Left forelimb (tissue), 1 donor: Measurements from ENCODE around the gene KRT5.
"Not testable (repeated sequence)": the region's sequence is repeated elsewhere in the genome, so short reads cannot be mapped to it uniquely, and the experiment has no call there.

Experiments
- DNase-seq: peaks from one replicate; pipeline ENCODE4 v3.0.0-alpha.2; 2018; ENCODE audit warnings: low spot score

Gene KRT5

DNA sequence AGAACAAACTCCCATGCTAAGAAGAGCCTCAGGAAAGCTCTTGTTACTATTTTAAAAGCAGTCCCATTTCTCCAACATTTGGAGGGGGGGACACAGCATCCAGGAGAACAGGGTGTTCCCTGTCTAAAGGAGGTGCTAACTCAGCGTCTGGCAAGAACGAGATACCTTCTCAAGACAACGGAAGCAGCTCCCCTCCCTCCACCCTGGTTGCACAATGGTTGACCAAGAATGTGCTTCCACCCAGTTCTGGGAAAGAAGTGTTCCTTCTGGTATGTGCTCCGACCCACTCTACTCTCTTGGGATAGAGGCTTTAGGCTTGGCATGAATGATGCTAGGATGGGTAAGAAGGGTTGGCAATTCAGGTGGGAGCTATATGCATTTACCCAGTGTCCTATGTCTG lies 25.7 kb downstream of the KRT5 start:
- DNase-seq: no peak

DNA sequence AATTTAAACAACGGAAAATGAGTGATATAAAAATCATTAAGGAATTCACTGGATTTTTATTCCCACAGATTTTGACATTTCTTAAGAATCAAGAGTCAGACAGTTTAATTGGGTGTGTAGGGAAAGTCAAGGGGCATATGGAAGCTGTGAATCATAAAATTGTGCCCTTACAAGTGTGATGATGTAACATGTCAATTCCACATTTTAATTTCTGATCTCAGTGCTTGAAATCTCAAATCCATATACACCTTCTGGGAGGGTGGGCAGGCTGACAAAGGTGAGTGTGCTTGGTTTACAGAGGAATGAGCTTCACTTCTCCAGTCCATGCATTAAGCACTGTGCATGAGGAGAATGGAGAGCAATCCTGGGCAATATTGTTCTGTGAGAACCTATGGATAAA lies 26.1 kb downstream of the KRT5 start:
- no peak for DNase-seq

DNA sequence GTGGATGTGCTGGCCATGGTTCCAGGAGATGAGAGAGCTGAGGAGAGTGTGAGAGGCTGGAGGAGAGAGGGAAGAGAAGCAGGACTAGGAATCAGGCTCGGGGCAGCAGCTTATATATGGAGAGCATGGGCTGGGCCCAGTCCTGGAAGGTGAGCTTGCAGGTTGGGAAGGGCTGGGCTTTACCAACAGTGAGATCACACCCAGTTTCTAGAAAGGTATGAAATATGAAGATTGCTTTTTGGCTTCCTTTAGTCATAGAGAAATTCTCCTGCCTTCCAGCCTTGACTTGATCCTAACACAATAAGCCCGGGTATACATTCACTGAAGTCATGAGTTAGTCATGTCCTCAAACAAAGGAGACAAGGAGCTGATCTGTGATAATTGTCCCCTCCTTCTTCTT lies 27.0 kb downstream of the KRT5 start, which contains the start of gene KRT6A:
TSS of gene KRT6A (minus strand) at position 86 of the 400 bp plus-strand sequence. CDS start at position 17, 69 bp downstream.
- no peak for DNase-seq

DNA sequence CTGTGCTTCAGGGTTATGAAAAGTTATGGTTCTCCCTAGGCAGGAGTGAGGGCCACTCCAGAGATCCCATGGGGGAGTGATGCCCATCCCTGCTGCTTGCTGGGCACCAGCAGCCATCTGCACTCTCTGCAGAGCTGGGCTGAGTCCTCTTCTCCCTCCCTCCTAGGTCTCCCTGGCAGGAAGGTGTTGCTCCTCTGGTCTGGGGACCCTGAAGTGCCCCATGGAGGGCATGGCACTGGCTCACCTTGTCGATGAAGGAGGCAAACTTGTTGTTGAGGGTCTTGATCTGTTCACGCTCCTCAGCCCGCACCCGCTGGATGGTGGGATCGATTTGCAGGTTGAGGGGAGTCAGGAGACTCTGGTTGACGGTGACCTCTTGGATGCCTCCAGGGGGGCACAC lies 27.8 kb downstream of the KRT5 start:
- not testable (repeated sequence) for DNase-seq

DNA sequence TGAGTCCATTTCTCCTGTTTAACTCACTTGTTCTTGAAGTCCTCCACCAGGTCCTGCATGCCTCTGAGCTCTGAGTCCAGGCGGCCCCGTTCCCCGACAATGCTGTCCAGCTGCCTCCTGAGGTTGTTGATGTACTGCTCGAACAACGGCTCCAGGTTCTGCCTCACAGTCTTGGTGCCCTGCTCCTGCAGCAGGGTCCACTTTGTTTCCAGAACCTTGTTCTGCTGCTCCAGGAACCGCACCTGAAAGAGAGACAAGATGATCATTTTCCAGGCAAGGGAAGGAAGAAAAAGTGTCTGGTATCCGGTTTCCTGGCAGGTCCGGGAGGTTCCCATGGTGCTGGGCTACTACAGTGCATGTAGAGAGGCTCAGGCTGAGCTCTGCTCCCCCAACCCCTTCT lies 28.7 kb downstream of the KRT5 start:
- DNase-seq: not testable (repeated sequence)

DNA sequence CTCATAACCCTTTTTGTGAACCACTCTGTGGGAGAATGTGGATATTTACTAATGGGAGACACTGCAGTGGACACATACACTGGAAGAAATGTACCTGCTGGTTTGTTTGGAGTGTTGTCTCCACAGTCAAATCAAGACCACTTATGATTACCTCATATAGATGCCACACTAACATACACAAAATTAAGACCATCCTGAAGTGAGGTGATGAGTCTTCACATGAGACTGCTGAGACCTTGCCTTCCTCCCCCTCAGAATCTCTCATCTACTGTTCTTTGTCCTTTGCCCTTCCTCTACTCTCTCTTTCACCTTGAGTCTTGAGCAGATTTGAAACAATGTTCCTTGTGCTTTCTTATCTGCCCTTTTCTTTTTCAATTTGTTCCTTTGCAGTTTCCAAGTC lies 31.5 kb downstream of the KRT5 start:
- DNase-seq: no peak

DNA sequence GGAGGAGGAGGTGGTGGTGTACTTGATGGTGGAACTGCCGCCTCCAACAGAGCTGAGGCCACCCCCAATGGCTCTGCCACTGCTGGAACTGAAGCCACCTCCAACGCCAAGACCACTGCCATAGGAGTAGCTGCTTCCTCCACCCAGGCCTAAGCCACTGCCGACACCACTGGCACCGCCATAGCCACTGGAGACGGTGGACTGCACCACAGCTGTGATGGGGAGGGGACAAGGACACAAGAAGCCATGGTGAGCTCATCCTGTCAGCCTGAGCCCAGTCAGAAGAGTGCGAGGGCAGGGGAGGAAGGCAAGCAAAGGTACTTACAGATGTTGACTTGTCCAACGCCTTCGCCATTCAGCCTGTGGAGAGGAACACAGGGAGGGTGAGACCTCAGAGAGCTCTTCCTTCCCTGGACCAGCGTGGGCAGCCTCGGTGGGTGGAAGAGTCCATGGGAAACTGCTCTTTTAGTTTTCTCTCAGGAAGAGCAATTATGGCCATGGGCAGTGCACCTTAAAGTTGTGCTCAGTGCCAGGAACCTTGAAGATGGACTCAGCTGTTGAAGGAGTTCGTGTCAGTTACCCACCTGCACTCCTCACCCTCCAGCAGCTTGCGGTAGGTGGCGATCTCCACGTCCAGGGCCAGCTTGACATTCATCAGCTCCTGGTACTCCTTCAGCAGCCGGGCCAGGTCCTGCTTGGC lies 32.3 kb downstream of the KRT5 start:
- DNase-seq: not testable (repeated sequence)

DNA sequence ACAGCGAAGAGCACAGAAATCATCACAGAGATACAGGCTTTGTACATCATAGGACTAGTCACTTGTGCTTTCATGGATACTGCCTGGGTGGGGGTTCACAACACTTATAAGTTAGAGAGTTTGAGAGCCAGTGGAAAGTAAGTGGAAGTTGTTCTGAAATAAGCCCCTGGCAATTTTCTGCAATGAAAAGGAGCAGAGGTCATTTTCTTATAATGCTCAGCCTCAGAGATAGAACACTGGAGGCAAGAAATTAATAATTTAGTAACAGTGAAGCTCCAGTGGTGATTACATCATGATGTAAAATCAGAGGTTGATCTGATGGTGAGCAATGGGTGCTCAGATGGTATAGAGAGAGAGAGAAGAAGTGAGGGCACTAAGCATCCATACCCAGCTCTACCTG lies 33.0 kb downstream of the KRT5 start:
- no peak for DNase-seq

DNA sequence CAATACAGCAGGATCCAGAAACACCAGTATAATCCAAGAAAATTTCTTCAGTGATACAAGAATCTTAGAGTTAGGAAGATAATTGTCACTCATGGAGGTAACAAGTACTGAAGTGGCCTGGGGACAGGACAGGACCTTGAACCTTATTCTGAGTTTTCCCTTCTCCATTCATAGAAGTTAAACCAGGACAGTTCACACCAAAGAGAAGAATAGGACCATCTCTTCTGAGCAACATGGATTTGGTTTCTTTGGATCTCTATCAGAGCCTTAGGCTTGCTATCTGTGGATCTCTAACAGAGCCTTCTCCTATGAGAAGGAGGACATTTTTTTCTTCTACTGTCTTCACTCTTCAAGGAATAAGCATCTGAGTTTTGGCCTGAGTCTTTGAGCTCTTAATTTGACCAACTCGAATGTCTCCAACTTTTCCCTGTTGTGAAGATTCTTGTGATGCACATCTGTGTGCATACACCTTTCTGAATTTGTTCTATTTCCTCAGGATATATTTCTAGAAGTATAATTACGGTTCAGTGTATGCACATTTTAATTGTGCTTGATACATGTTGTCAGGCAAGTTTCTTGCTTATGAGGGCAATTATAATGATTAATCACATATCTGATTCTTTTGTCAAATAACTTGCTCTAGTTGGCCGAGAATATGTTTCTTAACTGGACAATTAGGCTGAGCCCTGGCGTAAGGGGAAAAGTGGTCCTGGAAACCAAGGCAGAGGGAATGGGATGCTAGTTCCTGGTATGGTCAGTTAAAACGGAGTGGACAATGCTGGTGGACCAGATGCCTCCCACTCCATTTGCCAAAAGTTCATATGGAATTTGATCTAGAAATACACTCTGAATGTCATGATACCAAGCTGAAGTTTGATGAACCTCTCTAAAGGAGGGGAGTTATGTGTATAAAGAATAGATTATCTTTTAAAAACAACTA lies 33.8 kb downstream of the KRT5 start:
- DNase-seq: no peak

DNA sequence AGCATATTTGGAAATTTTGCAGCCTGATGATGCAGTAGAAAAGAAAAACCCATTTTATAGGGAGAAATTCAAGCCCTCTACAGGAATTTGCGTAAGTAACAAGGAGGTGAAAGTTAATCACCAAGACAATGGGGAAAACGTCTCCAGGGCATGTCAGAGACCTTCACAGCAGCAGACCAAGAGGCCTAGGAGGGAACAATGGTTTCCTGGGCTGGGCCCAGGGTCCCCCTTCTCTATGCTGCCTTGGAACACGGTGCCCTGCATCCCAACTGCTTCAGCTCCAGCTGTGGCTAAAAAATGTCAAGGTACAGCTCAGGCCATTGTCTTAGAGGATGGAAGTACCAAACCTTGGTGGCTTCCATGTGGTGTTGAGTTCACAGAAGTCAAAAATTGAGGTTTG lies 40.1 kb downstream of the KRT5 start:
- no peak for DNase-seq

DNA sequence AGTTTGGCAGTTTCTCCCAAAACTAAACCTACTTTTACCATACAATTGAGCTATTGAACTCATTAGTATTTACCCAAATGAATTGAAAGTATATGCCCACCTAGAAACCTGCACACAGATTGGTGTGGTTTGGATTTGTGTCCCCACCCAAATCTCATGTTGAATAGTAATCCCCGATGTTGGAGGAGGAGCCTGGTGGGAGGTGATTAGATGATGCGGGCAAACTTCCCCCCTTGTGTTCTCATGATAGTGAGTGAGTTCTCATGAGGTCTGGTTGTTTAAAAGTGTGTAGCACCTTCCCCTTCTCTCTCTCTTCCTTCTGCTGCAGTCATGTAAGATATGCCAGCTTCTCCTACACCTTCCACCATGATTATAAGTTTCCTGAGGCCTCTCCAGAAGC lies 42.5 kb downstream of the KRT5 start:
- DNase-seq: no peak

DNA sequence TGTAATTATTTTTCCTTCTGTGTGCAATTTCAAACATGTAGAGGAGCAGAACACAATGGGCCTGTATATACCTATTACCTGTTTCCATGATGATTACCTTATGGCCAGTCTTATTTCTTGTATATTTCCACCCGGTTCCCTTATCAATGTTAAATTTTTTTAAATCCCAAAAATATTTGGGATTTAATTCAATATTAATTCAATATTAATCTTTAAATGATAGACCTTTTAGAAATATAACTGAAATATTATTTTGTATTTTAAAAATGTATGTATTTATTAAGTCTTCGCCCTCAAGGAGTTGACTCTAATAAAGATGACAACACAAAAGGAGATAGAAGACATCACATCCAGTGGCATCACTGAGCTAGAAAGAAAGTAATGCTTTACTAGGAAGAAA lies 46.0 kb downstream of the KRT5 start:
- no peak for DNase-seq

DNA sequence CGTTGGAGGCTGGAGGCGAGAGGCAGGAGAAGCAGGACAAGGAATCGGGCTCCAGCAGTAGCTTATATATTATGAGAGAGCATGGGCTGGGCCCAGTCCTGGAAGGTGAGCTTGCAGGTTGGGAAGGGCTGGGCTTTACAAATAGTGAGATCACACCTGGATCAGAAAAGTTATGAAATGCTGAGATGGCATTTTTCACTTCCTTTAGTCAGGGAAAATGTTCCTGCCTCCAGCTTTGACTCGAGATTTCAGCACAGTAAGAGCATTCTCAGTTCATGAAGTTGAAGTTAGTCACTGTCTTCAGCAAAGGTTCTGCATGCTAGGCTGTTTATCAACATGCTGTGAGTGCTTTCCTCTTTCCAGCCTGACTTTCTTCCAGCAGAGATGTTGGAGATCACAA lies 46.4 kb downstream of the KRT5 start, which contains the start of gene KRT6C:
TSS of gene KRT6C (minus strand) at position 38 of the 400 bp plus-strand sequence. CDS start 68 bp downstream, outside the sequence.
- no peak for DNase-seq

DNA sequence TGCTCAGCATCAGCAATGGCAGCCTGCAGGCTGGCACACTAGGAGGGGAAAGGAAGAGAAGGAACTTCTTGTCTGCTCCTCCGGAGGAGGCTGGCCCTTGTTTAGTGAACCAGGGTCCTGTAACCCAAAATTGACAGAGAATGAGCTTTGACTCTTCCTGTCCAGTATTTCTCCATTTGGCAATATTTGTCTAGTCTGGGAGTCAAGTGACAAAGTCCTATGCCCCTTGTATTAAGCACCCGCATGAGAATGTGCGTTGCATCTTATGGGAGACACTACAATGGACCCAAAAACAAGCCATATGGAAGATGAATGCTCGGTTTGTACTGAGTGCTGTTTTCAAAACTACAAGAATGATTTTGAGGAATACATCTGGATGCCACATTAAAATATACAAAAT lies 50.3 kb downstream of the KRT5 start:
- DNase-seq: no peak

DNA sequence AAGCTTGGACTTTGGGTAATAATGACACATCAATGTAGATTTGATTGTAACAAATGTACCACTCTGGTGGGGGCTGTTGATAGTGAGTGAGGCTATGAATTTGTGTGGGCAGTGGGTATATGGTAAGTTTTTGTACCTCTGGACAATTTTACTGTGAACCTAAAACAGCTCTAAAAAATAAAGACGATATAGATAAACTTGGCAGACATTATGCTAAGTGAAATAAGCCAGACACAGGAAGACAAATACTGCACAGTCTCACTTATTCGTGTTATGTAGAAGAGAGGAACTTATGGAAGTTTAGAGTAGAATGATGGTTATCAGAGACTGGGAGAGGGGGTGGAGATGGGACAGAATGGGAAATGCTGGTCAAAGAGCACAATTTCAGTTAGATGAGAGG lies 55.3 kb downstream of the KRT5 start:
- DNase-seq: no peak
